NCI-H510A treated with DMSO at 0.1 percent for 48 hours (cell line): Measurements from ENCODE around the gene SPATS2L.

ENCODE experiments used
- DNase-seq: peaks from one replicate; lab custom pipeline; 2025; lab: John Stamatoyannopoulos, UW

Gene SPATS2L, protein sequence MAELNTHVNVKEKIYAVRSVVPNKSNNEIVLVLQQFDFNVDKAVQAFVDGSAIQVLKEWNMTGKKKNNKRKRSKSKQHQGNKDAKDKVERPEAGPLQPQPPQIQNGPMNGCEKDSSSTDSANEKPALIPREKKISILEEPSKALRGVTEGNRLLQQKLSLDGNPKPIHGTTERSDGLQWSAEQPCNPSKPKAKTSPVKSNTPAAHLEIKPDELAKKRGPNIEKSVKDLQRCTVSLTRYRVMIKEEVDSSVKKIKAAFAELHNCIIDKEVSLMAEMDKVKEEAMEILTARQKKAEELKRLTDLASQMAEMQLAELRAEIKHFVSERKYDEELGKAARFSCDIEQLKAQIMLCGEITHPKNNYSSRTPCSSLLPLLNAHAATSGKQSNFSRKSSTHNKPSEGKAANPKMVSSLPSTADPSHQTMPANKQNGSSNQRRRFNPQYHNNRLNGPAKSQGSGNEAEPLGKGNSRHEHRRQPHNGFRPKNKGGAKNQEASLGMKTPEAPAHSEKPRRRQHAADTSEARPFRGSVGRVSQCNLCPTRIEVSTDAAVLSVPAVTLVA

DNA sequence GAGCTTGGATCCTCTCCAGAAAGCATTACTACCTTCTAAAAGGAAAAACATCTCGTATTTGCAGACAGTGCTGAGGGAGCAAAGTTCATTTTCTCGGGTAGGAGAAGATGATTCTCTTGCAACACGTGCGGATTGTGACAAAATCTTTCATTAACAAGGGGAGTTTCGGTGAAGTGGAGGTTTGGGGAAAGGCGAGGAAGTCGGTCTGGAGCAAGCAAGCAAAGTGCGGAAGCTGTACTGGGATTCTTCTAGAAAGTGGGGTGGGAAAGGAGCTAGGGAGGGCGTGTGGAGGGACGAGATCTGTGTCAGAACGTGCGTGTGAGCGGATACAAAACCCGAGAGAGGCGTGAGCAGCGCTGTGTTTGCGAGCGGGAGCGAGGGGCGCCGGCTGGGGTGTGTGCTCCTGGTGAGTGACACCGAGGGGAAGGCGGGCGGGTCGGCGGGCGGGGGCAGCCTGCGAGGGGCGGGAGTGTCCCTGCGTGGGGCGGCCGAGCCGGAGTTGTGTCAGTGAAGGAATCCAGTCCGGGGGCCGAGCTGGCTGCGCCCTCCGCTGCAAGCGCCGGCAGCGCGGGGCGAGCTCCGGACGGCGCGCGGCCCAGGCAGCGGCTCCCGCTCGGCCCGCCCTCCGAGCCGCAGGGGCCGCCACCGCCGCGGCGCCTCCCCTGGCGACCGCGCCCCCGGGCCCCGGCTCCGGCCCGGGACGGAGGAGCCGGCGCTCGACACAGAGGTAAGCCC lies at the start of gene SPATS2L:
Gene SPATS2L (plus strand): TSS at position 498 of the 735 bp plus-strand sequence. CDS start 82,552 bp downstream, outside the sequence.
- DNase-seq, result peak; percentile 54

DNA sequence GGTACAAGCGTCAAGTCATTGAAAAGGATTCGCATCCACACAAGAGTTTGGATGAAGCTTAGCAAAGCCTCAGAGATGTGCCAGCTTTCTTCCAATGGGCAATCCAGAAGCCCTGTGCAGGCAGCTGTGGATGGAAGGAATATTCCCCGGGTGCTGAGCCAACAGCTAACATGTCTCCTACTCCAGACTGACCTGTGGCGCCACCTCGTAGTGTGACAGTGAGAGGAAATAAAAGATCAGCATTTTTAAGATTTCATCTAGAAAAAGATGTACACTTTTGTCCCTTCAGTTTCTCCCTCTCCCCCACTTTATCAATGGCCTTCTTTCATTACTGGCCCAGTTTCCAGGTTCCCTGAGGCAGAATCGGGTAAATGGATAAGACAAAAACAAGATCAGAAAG lies 48.9 kb upstream of the SPATS2L start:
- no peak for DNase-seq

DNA sequence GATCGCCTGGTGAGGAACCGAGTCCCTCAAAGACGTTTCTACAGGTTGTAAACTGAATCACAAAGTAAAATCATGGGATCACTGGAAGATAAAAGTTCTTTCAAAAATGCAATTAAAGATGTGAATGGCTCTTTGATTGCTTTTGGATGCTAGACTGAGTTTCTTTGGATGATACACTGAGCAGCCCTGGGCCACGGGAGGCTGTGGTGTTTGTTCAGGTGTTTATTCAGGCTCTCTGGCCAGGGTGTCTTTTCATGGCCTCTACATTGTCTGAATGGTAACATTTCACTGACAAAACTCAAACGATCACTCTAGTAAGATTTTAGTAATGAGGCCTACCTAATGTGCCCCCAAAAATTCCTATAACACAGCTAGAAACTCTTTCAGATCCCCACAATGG lies 48.4 kb upstream of the SPATS2L start:
- peak; percentile 7 for DNase-seq

DNA sequence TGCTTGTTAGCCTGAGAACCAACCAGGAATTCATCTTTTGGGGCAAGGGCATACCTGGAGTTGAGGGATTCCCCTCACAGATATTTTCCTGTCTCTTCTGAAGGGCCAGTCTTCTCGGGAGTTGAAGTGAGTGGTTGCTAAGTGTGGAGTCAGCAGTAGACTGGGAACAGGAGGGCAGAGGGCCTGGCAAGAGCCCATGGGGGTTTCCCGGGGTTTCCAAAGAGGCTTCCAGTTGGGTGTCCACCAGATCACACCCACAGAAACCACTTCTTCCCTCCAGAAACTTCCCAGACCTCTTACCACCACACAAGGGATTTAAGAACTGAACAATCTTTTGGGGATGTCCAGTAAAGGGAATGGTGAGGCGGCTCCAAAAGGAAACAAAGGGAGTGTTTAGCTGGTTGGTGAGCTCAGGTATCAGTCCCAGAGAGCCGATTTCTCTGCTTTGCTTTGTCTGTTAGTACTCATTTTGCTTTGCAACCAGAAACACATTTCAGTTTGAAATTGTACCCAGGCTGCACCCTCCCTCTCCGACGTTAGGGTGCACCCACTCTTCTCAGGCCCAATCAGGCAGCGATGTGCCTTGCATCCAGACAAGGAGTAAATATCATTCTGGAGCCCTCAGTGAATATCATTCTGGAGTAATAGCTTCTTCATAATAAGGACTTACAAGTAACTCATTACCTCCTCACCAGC lies 47.5 kb upstream of the SPATS2L start:
- no peak for DNase-seq

DNA sequence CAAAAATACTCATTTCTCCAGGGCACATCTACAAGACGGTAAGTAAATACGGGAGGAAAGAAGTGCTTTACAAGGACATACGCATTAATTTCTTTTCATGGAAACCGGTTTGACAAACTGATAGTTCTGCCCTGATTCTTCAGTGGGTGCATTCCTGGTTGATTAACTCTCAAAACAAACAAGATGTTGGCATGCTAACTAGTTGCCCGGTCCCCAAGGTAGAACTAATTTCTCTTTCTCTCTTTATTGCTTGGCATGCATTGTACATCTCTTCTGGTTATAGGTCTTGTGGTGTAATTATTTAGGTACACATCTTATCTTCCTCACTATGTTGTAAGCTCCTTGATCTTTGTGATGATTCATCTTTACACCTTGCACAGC lies 46.9 kb upstream of the SPATS2L start:
- DNase-seq, result peak; percentile 70

DNA sequence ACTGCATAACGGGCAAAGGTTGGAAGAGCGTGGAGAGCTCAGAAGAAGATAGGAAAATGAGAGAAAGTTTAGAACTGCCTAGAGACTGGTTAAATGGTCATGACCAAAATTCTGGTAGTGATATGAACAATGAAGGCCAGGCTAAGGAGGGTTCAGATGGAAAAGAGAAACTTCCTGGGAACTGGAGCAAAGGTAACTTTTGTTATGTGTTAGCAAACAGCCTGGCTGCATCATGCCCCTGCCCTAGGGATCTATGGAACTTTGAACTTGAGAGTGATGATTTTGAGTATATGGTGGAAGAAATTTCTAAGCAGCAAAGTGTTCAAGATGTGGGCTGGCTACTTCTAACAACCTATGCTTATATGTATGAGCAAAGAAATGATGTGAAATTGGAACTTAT lies 44.4 kb upstream of the SPATS2L start:
- DNase-seq, result no peak

DNA sequence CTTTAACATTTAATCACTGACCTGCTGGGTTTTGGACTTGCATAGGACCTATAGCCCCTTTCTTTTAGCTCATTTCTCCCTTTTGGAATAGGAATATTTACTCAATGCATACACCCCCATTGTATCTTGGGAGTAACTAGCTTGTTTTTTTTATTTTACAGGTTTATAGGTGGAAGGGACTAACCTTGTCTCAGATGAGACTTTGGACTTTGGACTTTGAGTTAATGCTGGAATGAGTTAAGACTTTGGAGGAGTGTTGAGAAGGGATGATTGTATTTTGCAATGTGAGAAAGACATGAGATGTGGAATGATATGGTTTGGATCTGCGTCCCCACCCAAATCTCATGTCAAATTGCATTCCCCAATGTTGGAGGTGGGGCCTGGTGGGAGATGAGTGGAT lies 43.2 kb upstream of the SPATS2L start:
- DNase-seq, result no peak

DNA sequence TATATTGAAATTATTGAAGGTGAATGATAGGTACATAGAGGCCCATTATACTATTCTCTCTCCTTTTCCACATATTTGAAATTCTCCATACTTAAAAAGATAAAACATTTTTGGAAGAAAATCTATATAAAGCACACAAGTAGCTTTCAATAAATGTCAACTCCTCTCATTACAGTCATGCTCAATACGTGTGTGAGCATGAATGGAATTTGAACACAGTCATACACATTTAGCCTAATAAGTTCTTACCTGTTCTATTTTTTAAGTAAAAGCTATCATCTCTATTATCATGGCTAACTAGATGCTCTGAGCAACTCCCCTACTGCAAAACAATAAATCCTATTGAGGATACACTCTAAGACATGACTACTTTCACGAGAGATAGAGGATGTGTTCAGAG lies 41.9 kb upstream of the SPATS2L start:
- DNase-seq, result no peak

DNA sequence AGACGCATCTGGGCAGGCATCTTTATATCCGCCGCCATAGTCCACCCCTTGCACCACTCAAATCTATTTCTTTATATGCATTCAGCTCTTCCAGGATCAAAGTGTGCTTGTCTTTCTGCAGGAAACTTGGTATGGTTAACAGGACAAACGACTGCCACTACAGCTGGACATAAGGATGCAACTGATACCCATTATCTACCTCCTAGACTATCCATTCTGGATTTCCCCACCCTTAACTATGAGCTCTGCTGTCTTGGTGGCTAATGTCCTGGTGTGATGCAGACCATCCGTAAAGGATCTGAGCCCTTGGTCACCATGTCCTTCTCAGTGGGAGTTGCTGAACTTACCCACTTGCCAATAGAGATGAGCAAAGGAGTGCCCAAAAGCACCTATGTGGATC lies 40.1 kb upstream of the SPATS2L start:
- DNase-seq, result no peak

DNA sequence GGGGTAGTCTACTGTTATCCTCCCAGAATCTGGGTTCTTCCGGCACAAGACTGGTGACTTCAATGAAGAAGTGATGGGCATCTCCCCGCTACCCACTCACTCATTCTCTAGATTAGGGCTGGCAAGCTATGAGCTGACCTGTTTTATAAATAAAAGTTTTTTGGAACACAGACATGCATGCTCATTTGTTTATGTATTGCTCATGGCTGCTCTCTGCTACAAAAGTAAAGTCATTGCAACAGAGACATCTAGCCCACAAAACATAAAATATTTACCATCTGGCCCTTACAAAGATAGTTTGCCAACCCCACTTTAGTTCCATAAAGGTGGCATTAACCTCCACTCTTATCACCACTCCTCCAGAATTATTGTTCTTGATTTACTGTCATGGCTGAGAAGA lies 39.1 kb upstream of the SPATS2L start:
- DNase-seq, result no peak

DNA sequence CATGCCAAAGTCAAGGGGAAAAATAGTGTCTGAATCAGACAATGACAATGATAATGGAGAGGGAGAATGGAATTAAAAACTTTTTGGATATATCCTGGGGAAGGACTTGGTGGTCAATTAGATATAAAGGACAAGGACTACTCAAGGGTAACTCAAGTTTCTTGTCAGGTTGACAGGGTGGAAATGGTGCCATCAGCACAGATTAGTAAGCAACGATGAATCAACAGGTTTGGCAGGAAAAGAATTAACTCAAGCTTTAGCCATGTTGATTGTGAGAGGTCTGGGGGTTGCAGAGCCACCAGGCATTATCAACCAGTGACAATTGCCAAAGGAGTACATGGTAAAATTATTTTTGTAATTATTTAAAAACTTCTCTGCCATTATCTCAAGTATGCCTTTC lies 35.8 kb upstream of the SPATS2L start:
- no peak for DNase-seq

DNA sequence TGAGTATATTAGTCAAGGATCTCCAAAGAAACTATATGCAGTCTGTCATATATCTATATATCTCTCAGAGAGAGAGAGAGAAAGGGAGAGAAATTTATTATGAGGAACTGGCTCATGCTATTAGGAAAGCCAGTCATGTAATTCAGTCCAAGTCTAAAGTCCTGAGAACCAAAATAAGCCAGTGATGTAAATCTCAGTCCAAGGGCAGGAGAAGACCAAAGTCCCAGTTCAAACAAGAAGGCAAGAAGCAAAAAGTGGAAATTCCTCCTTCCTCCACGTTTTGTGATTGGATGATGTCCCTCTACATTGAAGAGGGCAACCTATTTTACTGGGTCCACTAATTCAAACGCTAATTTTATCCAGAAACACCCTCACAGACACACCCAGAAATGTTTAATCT lies 34.2 kb upstream of the SPATS2L start:
- no peak for DNase-seq

DNA sequence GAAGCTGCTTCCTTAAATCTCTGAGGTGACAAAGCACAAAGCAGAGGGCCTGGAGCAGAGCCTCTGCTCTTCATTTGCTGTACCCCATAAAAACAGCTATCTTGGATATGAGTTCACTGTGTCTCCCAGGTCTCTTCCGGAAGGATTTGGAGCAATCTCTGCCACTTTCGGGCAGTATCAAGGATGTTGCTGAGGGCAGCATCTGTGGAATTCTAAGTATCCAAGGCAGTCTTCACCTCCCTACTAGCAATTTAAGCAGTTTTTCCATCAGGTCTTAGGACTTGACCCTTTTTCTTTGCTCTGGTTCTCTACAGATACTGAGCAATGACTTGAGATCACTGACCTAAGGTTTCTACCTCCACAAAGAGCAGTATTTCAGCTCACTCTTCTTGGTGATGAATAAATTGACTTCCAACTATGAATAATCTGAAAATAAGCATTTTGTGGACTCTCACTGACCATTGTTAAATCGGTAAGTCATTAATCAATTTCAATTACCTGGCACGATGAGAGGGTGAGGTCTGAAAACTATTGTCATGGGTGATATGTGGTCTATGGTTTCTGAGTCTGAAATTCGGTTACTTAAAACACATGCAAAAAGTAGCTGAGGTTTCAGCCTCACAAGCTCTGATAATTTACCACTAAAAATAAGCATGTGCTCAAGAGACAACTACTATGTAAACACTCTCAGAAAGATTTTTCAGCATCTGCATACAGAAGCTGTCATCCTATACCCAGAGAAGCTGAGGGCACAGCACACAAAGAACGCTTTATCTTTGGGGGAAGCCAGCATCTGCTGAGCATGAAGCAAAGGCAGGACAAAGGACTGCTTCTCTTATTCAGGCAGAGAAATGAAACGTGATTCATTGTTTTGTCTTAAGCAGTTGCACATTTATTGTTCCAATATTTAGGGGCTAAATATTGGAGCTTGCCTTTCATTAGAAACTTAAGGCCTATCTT lies 32.1 kb upstream of the SPATS2L start:
- peak; percentile 63 for DNase-seq

DNA sequence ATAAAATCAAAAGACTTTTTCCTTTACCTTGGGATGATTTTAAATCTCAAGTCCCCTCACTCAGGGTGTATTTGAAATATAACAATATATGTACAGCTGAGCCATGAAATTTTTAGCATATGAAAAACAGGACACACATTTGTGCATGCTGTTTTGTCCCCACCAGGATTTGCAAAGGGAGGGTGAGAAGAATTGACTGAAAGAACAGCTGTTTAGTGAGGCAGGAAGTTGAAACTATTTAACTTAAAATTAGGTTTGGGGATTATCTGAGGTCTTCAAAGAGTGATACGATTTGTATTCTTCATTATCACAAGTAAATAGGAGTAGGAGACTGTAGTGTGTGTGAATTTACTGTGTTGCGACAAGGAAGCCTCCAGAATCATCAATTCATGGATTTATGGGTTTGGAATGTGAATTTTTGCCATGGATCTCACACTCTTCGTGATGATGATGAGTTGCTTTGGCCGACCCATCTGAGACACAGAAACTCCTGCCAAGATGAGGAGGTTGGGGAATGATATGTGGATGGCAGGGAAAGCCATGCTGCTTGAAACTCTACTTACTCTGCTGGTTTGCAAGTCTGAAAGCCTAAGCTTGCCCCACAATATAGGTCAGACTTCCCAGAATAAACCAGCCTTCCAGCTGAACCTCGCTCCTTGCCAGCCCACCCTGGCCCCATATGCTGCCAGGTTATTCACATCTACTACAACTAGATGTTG lies 31.0 kb upstream of the SPATS2L start:
- no peak for DNase-seq

DNA sequence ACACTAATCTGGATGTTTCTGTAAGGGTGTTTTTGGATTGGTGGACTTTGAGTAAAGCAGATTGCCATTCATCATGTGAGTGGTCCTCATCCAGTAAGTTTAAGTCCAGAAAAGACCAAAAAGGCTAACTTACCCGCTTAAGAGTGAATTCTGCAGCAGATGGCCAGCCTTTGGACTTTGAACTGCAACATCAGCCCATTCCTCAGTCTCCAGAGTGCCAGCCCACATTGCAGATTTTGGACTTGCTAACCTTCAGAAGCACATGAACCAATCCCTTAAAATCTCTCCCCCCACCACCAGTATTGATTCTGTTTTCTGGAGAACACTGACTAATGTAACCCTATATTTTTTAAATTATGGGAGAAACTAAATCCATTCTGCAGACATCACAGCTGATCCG lies 30.0 kb upstream of the SPATS2L start:
- no peak for DNase-seq

DNA sequence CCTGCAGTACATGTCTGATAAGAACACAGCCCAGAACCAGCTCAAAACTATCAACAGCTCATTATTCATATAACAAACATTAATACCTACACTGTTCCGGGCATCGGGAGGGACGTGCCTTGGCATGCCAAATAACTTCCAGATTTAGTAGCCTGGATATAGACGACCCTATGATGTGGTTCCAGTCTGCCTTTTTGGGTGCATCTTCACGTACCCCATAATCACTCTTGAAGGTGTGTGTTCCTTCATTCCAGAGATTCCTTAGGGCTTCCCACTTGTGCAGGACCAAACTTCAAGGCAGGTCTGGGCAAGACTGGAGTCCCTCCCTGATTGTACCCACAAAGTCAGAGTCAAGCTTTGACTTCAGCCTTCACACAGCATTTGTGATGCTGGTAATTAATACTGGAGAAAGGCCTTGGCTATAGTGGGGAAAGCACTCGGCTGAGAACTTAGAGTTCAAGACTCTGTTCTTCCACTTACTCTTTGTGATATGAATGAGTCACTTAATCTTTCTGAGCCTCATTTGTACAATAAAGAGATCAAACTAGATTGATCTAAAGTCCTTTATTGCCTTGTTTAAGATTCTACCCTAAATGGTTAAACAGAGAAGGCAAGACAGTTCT lies 27.7 kb upstream of the SPATS2L start:
- no peak for DNase-seq

DNA sequence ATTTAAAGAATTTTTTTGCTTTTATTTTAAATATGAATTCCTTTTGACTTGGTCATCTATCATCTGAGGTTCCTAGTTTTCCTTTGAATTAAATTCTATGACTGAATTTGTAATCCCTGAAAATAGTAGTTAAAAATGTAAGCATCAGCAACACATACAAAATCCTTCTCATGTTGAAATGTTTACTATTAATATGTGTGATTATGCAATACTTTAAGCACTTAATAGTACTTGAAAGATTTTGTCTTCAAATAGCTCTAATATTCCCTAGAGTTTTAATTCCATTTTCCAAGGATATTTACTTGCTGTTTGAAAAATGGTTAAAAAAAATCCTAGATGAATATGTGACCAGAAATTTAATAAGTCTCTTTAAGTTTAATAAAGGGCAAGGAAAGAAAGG lies 26.6 kb upstream of the SPATS2L start:
- no peak for DNase-seq

DNA sequence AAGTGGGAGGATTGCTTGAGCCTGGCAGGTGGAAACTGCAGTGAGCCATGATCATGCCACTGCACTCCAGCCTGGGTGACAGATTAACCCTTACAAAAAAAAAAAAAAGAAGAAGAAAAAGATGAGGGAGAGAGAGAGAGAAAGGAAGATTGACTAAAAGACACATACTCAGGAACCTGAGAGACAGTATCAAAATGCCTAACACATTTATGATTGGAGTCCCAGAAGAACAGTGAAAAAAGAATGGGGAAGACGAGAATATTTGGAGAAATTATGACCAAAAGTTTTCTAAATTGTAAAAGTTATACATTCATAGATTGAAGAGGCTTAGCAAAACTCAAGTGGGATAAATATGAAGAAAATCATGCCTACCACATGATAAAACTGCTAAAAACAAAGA lies 19.9 kb upstream of the SPATS2L start:
- no peak for DNase-seq

DNA sequence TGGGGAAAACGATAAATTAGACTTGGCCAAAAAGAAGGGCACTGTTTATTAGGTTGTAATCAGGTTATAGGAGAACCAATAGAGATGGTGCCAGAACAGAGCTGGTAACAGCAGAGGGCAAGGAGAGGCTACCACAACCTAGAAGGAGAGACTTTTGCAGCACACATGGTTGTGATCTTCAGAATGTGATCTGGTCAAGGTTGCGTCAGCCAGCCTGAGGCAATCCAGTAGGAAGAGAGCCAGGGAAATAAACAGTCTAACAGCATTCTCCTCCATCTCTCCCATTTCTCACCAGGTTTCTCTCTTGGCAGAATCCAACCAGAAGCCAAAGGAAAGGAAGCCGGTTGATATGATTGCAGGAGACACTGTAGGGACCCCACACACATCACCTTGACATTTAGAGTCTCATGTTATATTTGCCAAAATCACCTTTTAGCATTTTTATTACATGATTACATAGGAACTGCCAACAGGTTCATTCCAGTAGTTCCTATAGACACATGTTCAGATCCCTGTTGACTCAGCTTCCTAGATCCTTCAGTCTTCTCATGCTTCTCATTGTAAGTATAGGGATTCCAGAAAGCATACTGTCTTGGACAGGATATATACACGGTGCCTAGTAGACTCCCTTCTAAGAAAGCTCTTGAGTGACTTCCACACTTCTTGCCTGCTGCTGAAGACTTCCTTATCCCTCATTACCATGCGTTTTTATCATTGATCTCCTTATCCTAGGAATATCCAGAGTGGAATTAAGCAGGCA lies 17.6 kb upstream of the SPATS2L start:
- DNase-seq, result no peak

DNA sequence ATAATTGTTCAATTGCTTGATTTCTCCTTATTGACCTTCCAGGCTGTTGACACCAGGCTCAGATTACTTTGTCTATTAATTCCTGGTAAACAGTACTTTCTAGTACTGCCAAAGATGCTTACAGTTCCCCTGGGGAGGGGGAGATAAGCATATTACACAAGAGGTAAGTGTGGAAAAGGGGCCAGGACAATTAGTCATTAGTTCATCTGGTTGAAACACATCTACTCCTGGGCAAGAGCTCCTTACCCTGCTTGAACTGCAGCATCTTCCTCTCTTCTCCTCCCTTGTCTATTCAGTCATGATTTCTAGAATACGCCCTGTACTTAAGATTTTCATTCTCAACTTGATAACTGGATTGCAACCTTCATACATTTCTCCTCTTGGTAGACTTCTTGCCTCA lies 10.4 kb upstream of the SPATS2L start:
- no peak for DNase-seq
